GM18498 (cell line): ENCODE measurements around the gene CHTF18.

Experiments
- ATAC-seq: cut with Tn5 transposase; IDR thresholded peaks from one replicate; pipeline ENCODE4 v1.9.1; 2021; ENCODE audit warnings: mild to moderate bottlenecking, moderate library complexity; ENCODE audit not compliant: unreplicated experiment

The CHTF18 gene

DNA sequence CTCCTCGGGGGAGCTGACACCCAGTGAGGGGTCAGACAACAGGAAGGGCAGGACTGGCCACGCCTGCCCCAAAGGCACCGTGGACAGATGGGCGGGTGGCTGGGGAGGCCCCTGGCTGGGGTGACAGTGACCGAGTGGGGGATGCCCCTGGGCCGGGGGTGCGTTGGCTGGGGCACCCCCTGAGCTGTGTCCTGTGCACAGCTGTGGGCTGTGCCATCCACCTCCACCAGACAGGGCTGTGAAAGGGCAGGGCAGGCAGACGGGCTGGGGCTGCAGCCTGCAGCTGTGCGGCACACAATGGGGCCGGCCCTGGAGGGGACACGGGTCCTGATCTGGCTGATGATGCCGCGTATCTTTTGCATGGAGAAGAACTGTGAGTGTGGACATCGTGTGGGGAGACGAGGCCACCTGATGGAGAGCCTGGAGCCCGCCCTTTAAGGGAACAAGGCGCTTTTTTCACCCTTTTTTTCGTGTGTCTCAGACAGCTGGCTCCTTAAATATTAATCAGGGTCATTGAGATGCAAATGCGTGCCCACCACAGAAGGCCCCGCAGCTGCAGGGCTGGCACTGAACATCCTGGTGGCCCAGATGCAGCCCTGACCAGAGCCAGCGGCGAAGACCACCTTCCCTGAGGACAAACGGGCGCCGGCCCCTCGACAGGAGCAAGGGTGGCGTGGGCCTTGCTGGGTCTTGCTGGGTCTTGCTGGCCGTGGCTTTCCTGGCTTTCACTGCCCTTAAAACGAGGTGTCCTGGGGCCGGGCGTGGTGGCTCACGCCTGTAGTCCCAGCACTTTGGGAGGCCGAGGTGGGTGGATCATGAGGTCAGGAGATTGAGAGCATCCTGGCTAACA lies 54.5 kb downstream of the CHTF18 start:
- ATAC-seq, result no peak

GRCh38 chr16:843771-844170 lies 55.4 kb downstream of the CHTF18 start:
- no peak for ATAC-seq

GRCh38 chr16:844638-845350 lies 56.4 kb downstream of the CHTF18 start:
- no peak for ATAC-seq

GRCh38 chr16:845351-845745 lies 56.9 kb downstream of the CHTF18 start:
- ATAC-seq, result no peak

DNA sequence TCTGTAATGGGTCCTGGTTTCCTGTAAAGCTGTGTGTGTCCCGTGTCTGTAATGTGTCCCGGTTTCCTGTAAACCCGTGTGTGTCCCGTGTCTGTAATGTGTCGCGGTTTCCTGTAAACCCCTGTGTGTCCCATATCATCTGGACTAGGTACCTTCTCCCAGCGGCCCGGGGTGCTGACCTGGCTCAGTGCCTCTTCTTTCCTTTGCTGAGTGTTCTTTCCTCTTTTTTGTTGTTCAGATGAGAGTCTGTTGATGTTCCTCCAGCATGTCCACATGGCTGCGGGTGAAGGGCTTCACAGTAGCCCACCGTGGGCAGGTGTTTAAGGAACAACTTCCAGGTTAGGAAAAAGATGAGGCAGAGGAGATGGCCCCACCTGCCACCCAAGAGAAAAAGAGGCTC lies 58.7 kb downstream of the CHTF18 start:
- ATAC-seq, result no peak
